Subcutaneous adipose tissue (tissue), 4 donors: ENCODE measurements around the gene POLG. TPM values are rescaled to one million over a fixed set of nuclear protein-coding genes. Genes with fewer than 3 reads are reported as not detected.

ENCODE experiments used
- total RNA-seq, 4 donors: library from RNA; depleted of rRNA; stranded (reverse); fragments of >200 nt; gene quantifications; one replicate each; pipeline ENCODE4 v1.1.0, GENCODE V29; 2016
- TF ChIP-seq, protein P1 (sequence below): fragments of 450-650 bp; IDR thresholded peaks from one replicate; pipeline ENCODE4 v1.5.1; 2016; ENCODE audit warnings: low read depth, mild to moderate bottlenecking, control low read depth, antibody characterized with exemption, moderate library complexity

Gene POLG
- total RNA-seq, 4 donors from 2014 or later, result 37.3 to 111 (median 53.3) TPM

DNA sequence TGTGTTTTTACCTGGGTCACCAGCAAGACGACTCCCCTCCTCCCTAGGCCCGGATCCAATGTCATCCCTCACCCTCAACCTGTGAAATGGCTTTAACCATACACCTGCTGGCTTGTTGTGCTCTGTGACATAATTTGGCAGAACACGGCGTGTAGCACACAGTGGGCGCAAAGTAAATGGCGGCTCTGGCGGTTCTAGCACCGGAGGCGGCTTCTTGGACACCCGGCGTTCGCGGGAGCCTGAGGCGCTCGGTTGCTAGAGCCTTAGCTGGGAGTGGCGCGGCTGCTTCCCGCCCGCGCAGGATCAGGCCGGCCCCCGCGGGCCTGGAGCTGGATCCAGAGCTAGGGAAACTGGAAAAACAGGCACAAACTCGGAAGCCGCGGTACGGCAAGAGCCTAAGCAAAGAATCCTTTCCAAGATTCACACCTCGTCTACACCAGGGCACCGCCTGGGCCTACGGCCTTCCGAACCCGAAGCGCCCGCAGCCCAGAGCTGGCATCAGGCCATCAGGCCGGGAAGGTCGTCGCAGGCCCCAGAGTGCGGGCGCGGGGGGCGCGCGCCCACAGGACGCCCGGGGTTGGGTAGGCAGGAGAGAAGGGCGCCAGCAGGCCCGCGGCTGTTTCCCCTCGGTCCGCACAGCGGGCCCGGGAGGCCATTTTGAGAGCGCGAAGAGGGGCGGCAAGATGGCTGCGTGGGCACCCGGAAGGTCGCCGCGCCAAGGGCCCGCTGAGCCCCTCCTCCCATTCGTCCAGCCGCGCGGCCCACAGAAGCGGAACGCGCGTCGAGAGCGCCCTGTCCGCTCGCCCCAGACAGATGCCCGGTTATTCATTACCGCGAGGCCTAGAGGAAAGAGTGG is 43.9 kb upstream of the POLG start:
- TF ChIP-seq, protein P1, sequence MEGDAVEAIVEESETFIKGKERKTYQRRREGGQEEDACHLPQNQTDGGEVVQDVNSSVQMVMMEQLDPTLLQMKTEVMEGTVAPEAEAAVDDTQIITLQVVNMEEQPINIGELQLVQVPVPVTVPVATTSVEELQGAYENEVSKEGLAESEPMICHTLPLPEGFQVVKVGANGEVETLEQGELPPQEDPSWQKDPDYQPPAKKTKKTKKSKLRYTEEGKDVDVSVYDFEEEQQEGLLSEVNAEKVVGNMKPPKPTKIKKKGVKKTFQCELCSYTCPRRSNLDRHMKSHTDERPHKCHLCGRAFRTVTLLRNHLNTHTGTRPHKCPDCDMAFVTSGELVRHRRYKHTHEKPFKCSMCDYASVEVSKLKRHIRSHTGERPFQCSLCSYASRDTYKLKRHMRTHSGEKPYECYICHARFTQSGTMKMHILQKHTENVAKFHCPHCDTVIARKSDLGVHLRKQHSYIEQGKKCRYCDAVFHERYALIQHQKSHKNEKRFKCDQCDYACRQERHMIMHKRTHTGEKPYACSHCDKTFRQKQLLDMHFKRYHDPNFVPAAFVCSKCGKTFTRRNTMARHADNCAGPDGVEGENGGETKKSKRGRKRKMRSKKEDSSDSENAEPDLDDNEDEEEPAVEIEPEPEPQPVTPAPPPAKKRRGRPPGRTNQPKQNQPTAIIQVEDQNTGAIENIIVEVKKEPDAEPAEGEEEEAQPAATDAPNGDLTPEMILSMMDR, result no peak

DNA sequence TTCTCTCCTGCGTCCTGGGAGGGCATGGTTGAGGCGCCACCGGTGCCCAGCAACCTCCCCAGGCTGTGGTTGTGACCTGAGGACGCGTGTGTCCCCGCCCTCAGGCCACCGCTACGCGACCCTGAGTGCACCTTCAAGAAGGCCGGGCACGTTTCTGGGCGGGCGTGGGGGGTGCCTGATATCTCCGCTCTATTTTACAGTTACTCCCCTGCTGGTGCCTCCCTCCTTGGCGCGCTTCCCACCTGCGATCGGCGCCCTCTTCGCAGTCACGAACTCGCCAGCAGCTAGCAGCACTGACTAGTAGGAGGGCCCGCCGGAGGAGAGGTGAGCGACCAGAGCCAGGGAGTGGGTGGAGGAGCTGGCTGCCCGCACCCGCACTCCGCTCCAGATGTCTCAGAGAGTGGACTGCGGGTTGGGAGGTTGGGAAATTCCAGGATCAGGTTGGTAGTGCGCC is 43.2 kb upstream of the POLG start:
- TF ChIP-seq, protein P1, result no peak

DNA sequence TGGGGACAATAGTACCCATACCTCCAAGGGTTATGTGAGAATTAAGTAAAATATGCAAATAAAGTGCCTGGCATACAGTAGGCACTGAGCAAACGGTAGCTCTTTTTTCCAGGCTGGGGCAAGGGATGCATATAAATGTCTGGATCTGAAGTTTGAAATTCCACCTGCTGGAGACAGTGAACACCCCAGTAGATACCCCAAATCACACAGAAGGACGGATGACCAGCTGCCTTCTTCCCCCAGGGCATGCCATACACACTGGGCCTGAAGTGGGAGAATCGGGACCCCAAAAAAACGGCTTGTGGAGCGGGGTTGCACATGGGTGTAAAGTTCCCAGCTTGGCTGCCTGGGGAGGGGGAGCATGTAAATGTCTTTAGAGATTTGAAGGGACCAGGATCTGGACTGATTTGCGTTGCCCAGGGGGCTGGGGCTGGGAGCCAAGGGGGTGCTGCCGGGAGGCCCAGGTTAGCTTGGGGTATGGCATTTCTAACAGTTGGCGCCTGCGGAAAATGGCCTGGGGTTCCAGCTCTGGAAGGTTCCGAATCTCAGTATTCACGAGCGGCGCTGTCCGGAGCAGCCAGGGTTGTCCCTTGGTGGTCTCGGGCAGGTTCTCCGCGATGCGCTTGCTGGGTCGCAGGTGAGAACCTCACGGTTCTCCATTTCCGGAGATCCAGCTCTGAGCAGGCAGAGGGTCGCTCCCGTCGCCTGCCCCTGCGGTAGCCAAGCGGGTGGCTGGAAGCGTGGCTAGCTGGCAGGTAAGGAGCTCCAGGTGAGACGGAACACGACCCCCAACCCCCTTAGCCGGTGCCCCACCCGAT is 42.6 kb upstream of the POLG start:
- TF ChIP-seq, protein P1, result no peak

DNA sequence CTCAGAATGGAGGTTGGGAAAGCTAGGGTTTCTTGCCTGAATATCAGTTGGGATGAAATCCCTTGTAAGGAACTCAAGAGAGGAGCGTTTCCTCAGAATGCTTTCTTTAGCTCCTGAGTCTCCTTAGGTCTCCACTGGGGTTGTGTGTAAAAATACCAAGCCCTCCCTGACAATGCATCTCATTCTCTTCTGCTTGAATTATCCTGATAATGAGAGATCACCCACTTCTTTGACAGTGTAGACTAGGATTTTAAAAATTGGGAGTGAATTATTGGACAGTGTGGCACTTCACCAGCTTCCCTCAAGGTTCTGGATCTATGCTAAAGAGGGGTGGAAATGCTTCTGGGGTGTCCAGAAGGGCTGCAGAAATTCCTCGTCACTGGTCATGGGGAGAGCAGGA is 41.8 kb upstream of the POLG start:
- TF ChIP-seq, protein P1, result no peak

DNA sequence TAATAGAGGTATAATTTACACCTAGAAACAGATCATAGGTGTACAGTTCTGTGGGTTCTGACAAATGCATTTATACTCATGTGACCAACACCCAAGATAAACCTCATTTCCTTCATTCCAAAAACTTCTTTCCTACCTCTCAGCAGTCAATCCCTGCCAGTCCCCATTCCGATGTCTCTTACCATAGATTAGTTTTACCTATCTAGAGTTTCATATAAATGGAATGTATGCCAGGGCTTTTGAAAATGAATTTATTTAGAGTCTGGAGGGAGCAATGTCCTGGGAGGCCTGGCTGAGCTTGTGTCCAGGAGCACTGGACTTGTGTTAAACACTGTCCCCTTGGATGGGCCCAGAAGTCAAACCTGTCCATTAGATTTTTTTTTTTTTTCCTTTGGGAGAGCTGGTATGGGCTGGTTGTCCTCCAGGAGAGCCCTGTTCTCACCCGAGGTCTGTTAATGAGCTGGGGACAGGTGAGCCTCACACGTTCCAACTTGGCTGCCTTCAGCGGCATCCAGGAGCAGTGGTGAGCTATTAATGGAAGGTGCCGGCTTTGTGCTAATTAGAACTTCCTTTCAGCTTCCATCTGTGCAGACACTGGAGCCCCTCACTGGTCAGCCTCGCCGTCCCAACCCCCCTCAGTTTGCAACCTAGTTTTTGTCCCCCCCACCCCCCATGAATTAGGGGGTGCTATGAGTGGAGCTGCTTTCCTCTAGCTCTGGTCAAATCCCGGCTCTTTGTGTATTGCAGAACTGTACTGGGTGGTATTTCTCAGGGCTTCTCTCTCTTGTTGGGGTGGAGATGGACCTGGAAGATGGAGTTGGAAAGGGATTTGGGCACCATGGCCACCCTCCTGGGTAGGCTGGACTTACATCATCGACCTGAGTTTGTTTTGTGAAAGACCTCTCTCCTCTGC is 40.7 kb upstream of the POLG start:
- TF ChIP-seq, protein P1, result no peak

DNA sequence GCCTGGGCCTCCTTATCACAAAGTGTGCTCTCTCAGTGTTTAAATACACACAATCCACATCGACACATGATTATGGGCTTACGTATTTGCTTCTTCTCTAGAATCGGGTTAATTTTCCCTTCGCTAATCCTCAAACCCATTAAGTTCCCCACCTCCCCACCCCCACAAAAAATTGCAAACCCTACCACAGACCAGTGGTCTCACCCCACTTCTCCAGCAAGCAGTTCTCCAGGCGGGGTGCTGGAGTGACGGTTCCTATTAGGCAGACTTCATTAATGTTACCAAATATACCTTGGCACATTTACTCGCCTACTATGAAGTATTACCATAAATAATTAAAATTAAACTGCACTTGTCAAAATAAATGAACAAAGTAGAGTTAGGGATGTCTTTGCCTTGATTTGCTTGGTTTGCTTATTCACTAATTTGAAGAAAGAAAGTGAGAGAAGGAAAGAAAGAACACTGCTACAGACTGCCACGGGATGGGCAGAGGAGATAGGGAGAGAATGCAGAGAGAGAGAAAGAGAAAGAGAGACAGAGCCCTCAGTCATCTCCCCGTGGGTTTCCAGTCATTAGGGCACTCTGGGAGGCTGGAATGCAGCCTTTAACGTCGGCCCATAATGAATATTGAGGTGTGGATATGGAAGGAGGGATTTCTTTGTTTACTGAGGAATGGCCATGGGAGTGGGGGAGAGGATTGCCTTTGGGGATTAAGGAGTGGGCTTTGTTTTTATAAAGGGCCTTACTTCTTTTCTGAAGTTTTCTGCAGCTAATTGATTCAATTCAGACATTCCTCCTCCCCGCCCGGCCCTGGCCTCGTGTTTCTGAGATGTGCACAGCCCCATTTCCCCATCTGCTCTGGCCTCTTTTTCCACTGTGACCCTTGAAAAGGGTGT is 39.7 kb upstream of the POLG start:
- TF ChIP-seq, protein P1, result no peak
